Progenitor cell of endocrine pancreas (in vitro differentiated cells): ENCODE measurements around the gene MEOX2. TPM values are rescaled to one million over a fixed set of nuclear protein-coding genes. Genes with fewer than 3 reads are reported as not detected.

Experiments used
- DNase-seq: peaks from one replicate; pipeline ENCODE4 v3.0.0; 2021; ENCODE audit warnings: low spot score; ENCODE audit not compliant: unreplicated experiment
- H3K27ac Mint-ChIP-seq: 2 replicates; pipeline ENCODE4 v1.8.0; 2021; ENCODE audit warnings: mild to moderate bottlenecking, moderate library complexity, mixed read lengths
- H3K27me3 Mint-ChIP-seq: 2 replicates; pipeline ENCODE4 v1.8.0; 2021; ENCODE audit warnings: mixed read lengths
- H3K36me3 Mint-ChIP-seq: 2 replicates; pipeline ENCODE4 v1.8.0; 2022; ENCODE audit warnings: mixed read lengths; ENCODE audit not compliant: insufficient read depth
- H3K4me1 Mint-ChIP-seq: 2 replicates; pipeline ENCODE4 v1.8.0; 2021; ENCODE audit warnings: low read depth, mixed read lengths
- H3K4me3 Mint-ChIP-seq: 2 replicates; pipeline ENCODE4 v1.8.0; 2021; ENCODE audit warnings: low read depth, mild to moderate bottlenecking, moderate library complexity, mixed read lengths
- H3K9me3 Mint-ChIP-seq: 2 replicates; pipeline ENCODE4 v1.8.0; 2021; ENCODE audit warnings: low read depth, mixed read lengths
- total RNA-seq: library from RNA; stranded (reverse); gene quantifications from 2 replicates; pipeline ENCODE4 v1.2.1, GENCODE V29; 2021
- TF ChIP-seq, protein P1 (sequence below): fragments of 200-600 bp; sonication (generic); IDR thresholded peaks from one replicate; pipeline ENCODE4 v1.5.0; 2021; ENCODE audit warnings: antibody characterized with exemption, mild to moderate bottlenecking; ENCODE audit not compliant: unreplicated experiment

MEOX2 gene
- total RNA-seq, 1 donor from 2014 or later: not detected

DNA sequence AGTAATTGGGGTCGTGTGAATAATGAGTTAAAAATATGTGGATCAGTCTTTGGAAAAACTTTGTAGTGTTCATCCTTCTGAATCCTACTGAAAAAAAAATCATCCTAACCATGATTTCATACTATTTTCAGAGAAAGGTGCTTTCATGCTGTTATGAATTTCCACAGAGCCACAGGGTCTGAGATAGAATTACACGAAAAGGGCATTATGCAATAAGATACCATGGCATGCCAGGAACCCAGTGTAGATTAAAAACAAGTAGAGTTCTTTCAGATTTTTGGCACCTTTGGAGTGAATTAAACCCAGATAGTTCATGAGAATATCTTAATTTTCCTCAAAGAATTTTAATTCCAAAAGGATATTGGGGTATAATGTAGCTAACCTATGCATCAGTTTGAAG, 77.2 kb downstream of the MEOX2 start:
- DNase-seq: no peak
- H3K27me3 Mint-ChIP-seq: no peaks in the 10 kb centered on the region
- no peaks in the 10 kb centered on the region for H3K4me1 Mint-ChIP-seq
- H3K9me3 Mint-ChIP-seq: no peaks in the 10 kb centered on the region
- no peak overlapping the region for H3K27ac Mint-ChIP-seq
- TF ChIP-seq, protein P1, sequence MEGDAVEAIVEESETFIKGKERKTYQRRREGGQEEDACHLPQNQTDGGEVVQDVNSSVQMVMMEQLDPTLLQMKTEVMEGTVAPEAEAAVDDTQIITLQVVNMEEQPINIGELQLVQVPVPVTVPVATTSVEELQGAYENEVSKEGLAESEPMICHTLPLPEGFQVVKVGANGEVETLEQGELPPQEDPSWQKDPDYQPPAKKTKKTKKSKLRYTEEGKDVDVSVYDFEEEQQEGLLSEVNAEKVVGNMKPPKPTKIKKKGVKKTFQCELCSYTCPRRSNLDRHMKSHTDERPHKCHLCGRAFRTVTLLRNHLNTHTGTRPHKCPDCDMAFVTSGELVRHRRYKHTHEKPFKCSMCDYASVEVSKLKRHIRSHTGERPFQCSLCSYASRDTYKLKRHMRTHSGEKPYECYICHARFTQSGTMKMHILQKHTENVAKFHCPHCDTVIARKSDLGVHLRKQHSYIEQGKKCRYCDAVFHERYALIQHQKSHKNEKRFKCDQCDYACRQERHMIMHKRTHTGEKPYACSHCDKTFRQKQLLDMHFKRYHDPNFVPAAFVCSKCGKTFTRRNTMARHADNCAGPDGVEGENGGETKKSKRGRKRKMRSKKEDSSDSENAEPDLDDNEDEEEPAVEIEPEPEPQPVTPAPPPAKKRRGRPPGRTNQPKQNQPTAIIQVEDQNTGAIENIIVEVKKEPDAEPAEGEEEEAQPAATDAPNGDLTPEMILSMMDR: no peak
- H3K4me3 Mint-ChIP-seq: no peak overlapping the region
- H3K36me3 Mint-ChIP-seq: no peaks in the 10 kb centered on the region

DNA sequence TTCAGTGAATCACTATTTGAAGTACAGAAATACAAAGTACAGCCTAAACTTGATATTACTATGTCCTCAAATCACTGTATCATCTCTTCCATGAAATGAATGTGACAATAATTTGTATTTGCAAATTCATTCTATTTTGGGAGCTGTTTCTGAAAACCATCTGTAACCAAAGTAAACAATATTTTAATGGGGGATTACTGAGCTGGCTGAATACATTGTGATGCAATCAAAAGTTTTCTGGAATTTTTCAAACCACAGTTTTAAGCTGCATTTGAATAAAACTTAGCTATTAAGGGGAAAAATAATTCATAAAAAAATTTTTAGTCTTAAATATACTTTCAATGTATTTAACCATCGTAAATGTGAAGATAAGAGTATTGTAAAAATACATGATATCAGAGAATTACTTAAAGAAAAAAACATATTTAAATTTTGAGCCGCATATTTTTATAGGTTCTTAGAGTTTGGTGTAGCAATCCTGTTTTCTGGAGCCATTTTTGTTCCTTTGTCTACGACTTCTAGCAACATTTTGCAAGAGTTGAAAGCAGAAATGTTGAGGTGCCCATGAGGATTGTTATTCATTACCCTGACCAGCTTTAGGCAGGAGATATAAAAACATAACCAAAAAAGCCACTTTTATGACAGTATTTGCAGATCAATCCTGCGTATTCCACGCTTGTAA, 78.8 kb downstream of the MEOX2 start:
- Mint-ChIP-seq H3K4me3 (peak overlapping the region; percentile 15), H3K4me1 (no peaks in the 10 kb centered on the region), H3K27ac (no peak overlapping the region), H3K36me3 (no peaks in the 10 kb centered on the region), H3K9me3 (no peaks in the 10 kb centered on the region), H3K27me3 (no peaks in the 10 kb centered on the region)
- TF ChIP-seq, protein P1: no peak
- no peak for DNase-seq

DNA sequence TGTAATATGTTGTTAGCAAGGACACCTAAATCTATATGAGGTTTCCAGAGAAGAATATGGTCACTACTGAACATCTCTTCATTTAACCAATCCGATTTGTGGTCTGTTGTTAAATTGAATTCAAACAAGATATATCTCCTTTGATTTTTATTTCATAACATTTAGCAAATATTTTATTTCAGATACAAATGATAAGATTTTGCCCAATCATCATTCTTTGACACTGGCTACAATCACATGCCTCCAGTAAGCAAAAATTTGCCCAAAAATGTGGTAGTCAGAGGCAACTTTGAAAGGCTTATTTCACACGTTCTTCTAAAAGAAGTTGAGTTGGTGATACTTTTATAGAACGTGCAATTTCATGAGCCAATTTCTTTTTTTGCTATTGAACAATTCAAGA, 79.9 kb downstream of the MEOX2 start:
- Mint-ChIP-seq H3K9me3 (no peaks in the 10 kb centered on the region), H3K27ac (no peak overlapping the region), H3K4me3 (no peak overlapping the region), H3K36me3 (no peaks in the 10 kb centered on the region), H3K4me1 (no peaks in the 10 kb centered on the region), H3K27me3 (no peaks in the 10 kb centered on the region)
- no peak for DNase-seq
- TF ChIP-seq, protein P1: no peak

DNA sequence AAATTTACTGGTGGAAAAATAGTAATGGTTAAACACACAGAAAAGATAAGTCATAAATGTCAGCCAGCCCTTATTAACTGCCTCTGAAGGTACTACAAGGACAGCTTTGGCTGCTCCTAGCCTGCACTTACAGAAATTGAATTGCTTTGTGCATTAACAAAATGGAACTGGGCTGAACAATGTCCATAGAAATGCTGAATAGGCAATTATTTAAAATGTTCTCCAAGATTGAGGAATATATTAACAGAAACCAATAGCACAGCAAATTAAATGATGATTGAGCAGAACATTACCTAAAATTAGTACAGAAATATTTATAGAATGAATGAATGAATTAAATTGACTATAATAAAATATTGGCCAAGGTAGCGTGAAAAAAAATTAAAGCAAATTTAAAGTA, 82.3 kb downstream of the MEOX2 start:
- H3K27me3 Mint-ChIP-seq: no peaks in the 10 kb centered on the region
- TF ChIP-seq, protein P1: no peak
- DNase-seq: no peak
- no peaks in the 10 kb centered on the region for H3K36me3 Mint-ChIP-seq
- H3K27ac Mint-ChIP-seq: no peak overlapping the region
- no peak overlapping the region for H3K4me3 Mint-ChIP-seq
- H3K9me3 Mint-ChIP-seq: no peaks in the 10 kb centered on the region
- H3K4me1 Mint-ChIP-seq: no peaks in the 10 kb centered on the region

DNA sequence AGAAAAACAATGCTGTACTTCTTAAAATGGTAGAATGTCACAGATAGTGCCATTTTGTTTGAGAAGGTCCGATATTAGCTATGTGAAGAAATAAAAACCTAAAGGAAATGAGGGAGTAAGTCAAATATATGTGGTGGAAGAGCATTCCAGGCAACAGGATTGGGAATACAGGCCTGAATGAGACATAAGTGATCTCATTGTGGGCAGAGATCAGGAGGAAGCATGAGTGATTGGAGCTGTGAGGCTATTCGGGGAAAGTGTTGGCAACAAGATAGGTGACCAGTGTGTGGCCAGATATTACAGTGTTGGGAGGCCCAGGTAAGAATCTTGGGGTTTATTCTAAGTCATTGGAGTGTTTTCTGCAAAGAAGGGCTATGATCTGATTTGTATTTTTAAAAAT, 83.4 kb downstream of the MEOX2 start:
- no peak for DNase-seq
- TF ChIP-seq, protein P1: no peak
- Mint-ChIP-seq H3K4me3 (no peak overlapping the region), H3K27ac (no peak overlapping the region), H3K27me3 (no peaks in the 10 kb centered on the region), H3K9me3 (no peaks in the 10 kb centered on the region), H3K36me3 (no peaks in the 10 kb centered on the region), H3K4me1 (no peaks in the 10 kb centered on the region)
